ENCODE measurements around the gene DOCK3.
"Not testable (repeated sequence)": the region's sequence is repeated elsewhere in the genome, so short reads cannot be mapped to it uniquely, and the experiment has no call there.

DOCK3 gene

GRCh38 chr3:51224283-51224682 is 549.6 kb downstream of the DOCK3 start:
- no peak for DNase-seq (ENCODE audit: low read depth)

GRCh38 chr3:51224843-51225242 is 550.1 kb downstream of the DOCK3 start:
- no peak for DNase-seq (ENCODE audit: low read depth)

GRCh38 chr3:51242939-51243338 is 568.2 kb downstream of the DOCK3 start:
- no peak for DNase-seq (ENCODE audit: low read depth)

GRCh38 chr3:51243924-51244323 is 569.2 kb downstream of the DOCK3 start:
- no peak for DNase-seq (ENCODE audit: low read depth)

- DNase-seq (ENCODE audit: low read depth) = no peak
Observed at GRCh38 chr3:51245867-51246266, 571.1 kb downstream of the DOCK3 start.

GRCh38 chr3:51257870-51258269 is 583.1 kb downstream of the DOCK3 start:
- DNase-seq (ENCODE audit: low read depth) = no peak

GRCh38 chr3:51264166-51264565 is 589.4 kb downstream of the DOCK3 start:
- not testable (repeated sequence) for DNase-seq (ENCODE audit: low read depth)

- no peak for DNase-seq (ENCODE audit: low read depth)
Observed at GRCh38 chr3:51268132-51268531, 593.4 kb downstream of the DOCK3 start.

- no peak for DNase-seq (ENCODE audit: low read depth)
Observed at GRCh38 chr3:51269466-51269865, 594.7 kb downstream of the DOCK3 start.

- DNase-seq (ENCODE audit: low read depth) = no peak
Observed at GRCh38 chr3:51270559-51270958, 595.8 kb downstream of the DOCK3 start.

- no peak for DNase-seq (ENCODE audit: low read depth)
Observed at GRCh38 chr3:51271172-51271571, 596.4 kb downstream of the DOCK3 start.

GRCh38 chr3:51274052-51274451 is 599.3 kb downstream of the DOCK3 start:
- DNase-seq (ENCODE audit: low read depth) = no peak

GRCh38 chr3:51275111-51275805 is 600.5 kb downstream of the DOCK3 start:
- DNase-seq (ENCODE audit: low read depth) = no peak

- no peak for DNase-seq (ENCODE audit: low read depth)
Observed at GRCh38 chr3:51276046-51276445, 601.3 kb downstream of the DOCK3 start.

GRCh38 chr3:51279448-51279847 is 604.7 kb downstream of the DOCK3 start:
- no peak for DNase-seq (ENCODE audit: low read depth)

- DNase-seq (ENCODE audit: low read depth) = no peak
Observed at GRCh38 chr3:51280176-51280575, 605.4 kb downstream of the DOCK3 start.

GRCh38 chr3:51282931-51283330 is 608.2 kb downstream of the DOCK3 start:
- peak; percentile 67 for DNase-seq (ENCODE audit: low read depth)

- DNase-seq (ENCODE audit: low read depth) = no peak
Observed at GRCh38 chr3:51283421-51283820, 608.7 kb downstream of the DOCK3 start.

GRCh38 chr3:51295625-51296024 is 620.9 kb downstream of the DOCK3 start:
- DNase-seq (ENCODE audit: low read depth) = no peak

- no peak for DNase-seq (ENCODE audit: low read depth)
Observed at GRCh38 chr3:51297333-51297732, 622.6 kb downstream of the DOCK3 start.

- DNase-seq (ENCODE audit: low read depth) = no peak
Observed at GRCh38 chr3:51304230-51304629, 629.5 kb downstream of the DOCK3 start.

GRCh38 chr3:51306093-51306492 is 631.4 kb downstream of the DOCK3 start:
- DNase-seq (ENCODE audit: low read depth) = no peak

- no peak for DNase-seq (ENCODE audit: low read depth)
Observed at GRCh38 chr3:51307458-51307857, 632.7 kb downstream of the DOCK3 start.

- DNase-seq (ENCODE audit: low read depth) = not testable (repeated sequence)
Observed at GRCh38 chr3:51307945-51308607, 633.3 kb downstream of the DOCK3 start.

Measured in stromal cell of bone marrow (primary cell).